ENCODE data around the gene ADGRL4. TPM values are rescaled to one million over a fixed set of nuclear protein-coding genes. Genes with fewer than 3 reads are reported as not detected.

Gene ADGRL4
- total and polyA plus RNA-seq, 2 donors (not counting 3 experiments of a cell fraction or from before 2014, with no cell fraction given): 140 to 143 TPM

GRCh38 chr1:78864175-78864574 lies 142.4 kb downstream of the ADGRL4 start:
- Histone ChIP-seq H3K27me3 (ENCODE audit: control insufficient read depth in 2 of 2, insufficient read depth in 2 of 2, low read length in 2 of 2) (no peaks in the 10 kb centered on the region), H3K36me3 (ENCODE audit: control insufficient read depth in 2 of 2, extremely low read depth in 1 of 2, insufficient read depth in 2 of 2, low read length in 2 of 2) (no peaks in the 10 kb centered on the region), H3K9ac (replicated peaks; ENCODE audit: extremely low read depth, insufficient read depth, low read length) (no peak overlapping the region), H3K4me3 (replicated peaks in 1 of 3; ENCODE audit: insufficient read depth in 1 of 3, low read depth in 1 of 3, low read length in 3 of 3) (no peak overlapping the region), H3K79me2 (ENCODE audit: control insufficient read depth, insufficient read depth, low read length) (no peaks in the 10 kb centered on the region), H3K4me1 (ENCODE audit: control insufficient read depth, extremely low read depth, insufficient read depth, low read length) (no peaks in the 10 kb centered on the region), H3K4me2 (ENCODE audit: insufficient read depth, low read length) (no peak overlapping the region), H2AFZ (ENCODE audit: low read depth, low read length) (no peak overlapping the region), H4K20me1 (replicated peaks; ENCODE audit: control insufficient read depth, extremely low read depth, insufficient read depth, low read length) (no peaks in the 10 kb centered on the region), H3K9me1 (replicated peaks; ENCODE audit: control insufficient read depth, extremely low read depth, insufficient read depth, low read length) (no peaks in the 10 kb centered on the region), H3K9me3 (replicated peaks; ENCODE audit: control insufficient read depth, insufficient read depth, low read length) (no peaks in the 10 kb centered on the region), H3K27ac (ENCODE audit: insufficient read depth, low read depth, low read length) (no peak overlapping the region)
- no TSS peak for BruUV-seq (replicated peaks)
- CTCF ChIA-PET: no interaction called here
- TF ChIP-seq EZH2 (IDR thresholded peaks at IDR 0.05; ENCODE audit: borderline replicate concordance, low read depth, low read length, severe bottlenecking) (no peak), MYC (IDR thresholded peaks at IDR 0.05; ENCODE audit: low read depth, low read length) (no peak), FOS (IDR thresholded peaks at IDR 0.05; ENCODE audit: borderline replicate concordance, insufficient read depth, low read length) (no peak), POLR2A (IDR thresholded peaks at IDR 0.05; ENCODE audit: low read depth, low read length) (no peak)
- TF ChIP-seq, protein P1, sequence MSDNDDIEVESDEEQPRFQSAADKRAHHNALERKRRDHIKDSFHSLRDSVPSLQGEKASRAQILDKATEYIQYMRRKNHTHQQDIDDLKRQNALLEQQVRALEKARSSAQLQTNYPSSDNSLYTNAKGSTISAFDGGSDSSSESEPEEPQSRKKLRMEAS (IDR thresholded peaks at IDR 0.05; ENCODE audit: insufficient read depth, insufficient read length): no peak
- dilution Hi-C loops (cut with MboI; ENCODE audit: extremely low pct_ligation_motif_present, low sequenced_read_pairs) (no loop called here), intact Hi-C loops (cut with micrococcal nuclease) (no loop called here)
- no peak for FAIRE-seq
- POLR2A ChIA-PET: no interaction called here
- no peak for DNase-seq (ENCODE audit: low read depth, low spot score)

GRCh38 chr1:78856096-78856495 lies 150.4 kb downstream of the ADGRL4 start:
- Histone ChIP-seq H3K27ac (ENCODE audit: insufficient read depth, low read depth, low read length) (no peak overlapping the region), H3K9ac (replicated peaks; ENCODE audit: extremely low read depth, insufficient read depth, low read length) (no peak overlapping the region), H3K9me1 (replicated peaks; ENCODE audit: control insufficient read depth, extremely low read depth, insufficient read depth, low read length) (no peaks in the 10 kb centered on the region), H2AFZ (ENCODE audit: low read depth, low read length) (peak overlapping the region; percentile 7), H3K4me2 (ENCODE audit: insufficient read depth, low read length) (no peak overlapping the region), H3K27me3 (ENCODE audit: control insufficient read depth in 2 of 2, insufficient read depth in 2 of 2, low read length in 2 of 2) (no peaks in the 10 kb centered on the region), H3K9me3 (replicated peaks; ENCODE audit: control insufficient read depth, insufficient read depth, low read length) (no peaks in the 10 kb centered on the region), H3K36me3 (ENCODE audit: control insufficient read depth in 2 of 2, extremely low read depth in 1 of 2, insufficient read depth in 2 of 2, low read length in 2 of 2) (no peaks in the 10 kb centered on the region), H4K20me1 (replicated peaks; ENCODE audit: control insufficient read depth, extremely low read depth, insufficient read depth, low read length) (no peaks in the 10 kb centered on the region), H3K4me1 (ENCODE audit: control insufficient read depth, extremely low read depth, insufficient read depth, low read length) (no peaks in the 10 kb centered on the region), H3K79me2 (ENCODE audit: control insufficient read depth, insufficient read depth, low read length) (no peaks in the 10 kb centered on the region), H3K4me3 (replicated peaks in 1 of 3; ENCODE audit: insufficient read depth in 1 of 3, low read depth in 1 of 3, low read length in 3 of 3) (no peak overlapping the region)
- ChIA-PET POLR2A (no interaction called here), CTCF (interaction anchor here (0.7 to 3.0 kb wide), 2 partner anchors 16 to 17 kb away, joined by 3 to 17 read pairs; no protein-coding TSS in a partner anchor)
- no TSS peak for BruUV-seq (replicated peaks)
- dilution Hi-C loops (cut with MboI; ENCODE audit: extremely low pct_ligation_motif_present, low sequenced_read_pairs) (no loop called here), intact Hi-C loops (cut with micrococcal nuclease) (no loop called here)
- DNase-seq (ENCODE audit: low read depth, low spot score) (peak; percentile 85), FAIRE-seq (no peak)
- TF ChIP-seq EZH2 (IDR thresholded peaks at IDR 0.05; ENCODE audit: borderline replicate concordance, low read depth, low read length, severe bottlenecking): no peak
- TF ChIP-seq GATA2 (IDR thresholded peaks at IDR 0.05; ENCODE audit: insufficient read depth, insufficient read length, low read depth, low read length): no peak
- TF ChIP-seq POLR2AphosphoS5 (IDR thresholded peaks at IDR 0.05; ENCODE audit: insufficient read depth, low read depth, low read length): no peak
- TF ChIP-seq POLR2A (IDR thresholded peaks at IDR 0.05; ENCODE audit: low read depth, low read length): no peak
- no peak for TF ChIP-seq JUN (IDR thresholded peaks at IDR 0.05; ENCODE audit: borderline replicate concordance, insufficient read depth, insufficient read length, low read depth)
- TF ChIP-seq FOS (IDR thresholded peaks at IDR 0.05; ENCODE audit: borderline replicate concordance, insufficient read depth, low read length): no peak
- TF ChIP-seq CTCF (IDR thresholded peaks at IDR 0.05; ENCODE audit: extremely low read depth in 1 of 2, insufficient read depth in 1 of 2, low read depth in 1 of 2, low read length in 2 of 2): no peak
- TF ChIP-seq MYC (IDR thresholded peaks at IDR 0.05; ENCODE audit: low read depth, low read length): no peak
- TF ChIP-seq, protein P1 (IDR thresholded peaks at IDR 0.05; ENCODE audit: insufficient read depth, insufficient read length): no peak
